ENCODE results near the gene DNAAF5.

GRCh38 chr7:729140-730000 is 2.9 kb downstream of the DNAAF5 start:
- TF ChIP-seq RXRB (CRISPR knock-in tag; IDR thresholded peaks at IDR 0.05; ENCODE audit: borderline replicate concordance): no peak
- TF ChIP-seq RELA (CRISPR knock-in tag; IDR thresholded peaks at IDR 0.05): no peak
- TF ChIP-seq ATF2 (CRISPR knock-in tag; IDR thresholded peaks at IDR 0.05): no peak
- TF ChIP-seq BCL6 (CRISPR knock-in tag; IDR thresholded peaks at IDR 0.05): no peak
- TF ChIP-seq CHD4 (IDR thresholded peaks at IDR 0.05; ENCODE audit: borderline replicate concordance, low read length): no peak
- no peak for TF ChIP-seq CTCF (CRISPR knock-in tag; IDR thresholded peaks at IDR 0.05)

Measured in HepG2 (cell line).